ENCODE results near the gene CYP4V2.
A peak's percentile ranks its signal among the peaks of the same experiment; 100 is the strongest.

CYP4V2 gene

GRCh38 chr4:186191200-186192065 is at the start of gene CYP4V2:
Gene CYP4V2, plus strand, starts transcription at chr4:186191567. Its CDS starts 257 bp downstream, at chr4:186191824.
- Histone ChIP-seq H3K4me3 (ENCODE audit: low read length) (peak within 1 kb of the TSS; percentile 89), H3K36me3 (ENCODE audit: control insufficient read depth, insufficient read depth, low read length, severe bottlenecking) (peaks cover 6% of the 10 kb centered on the region), H3K9me3 (ENCODE audit: control insufficient read depth, low read length) (no peaks in the 10 kb centered on the region), H3K9ac (ENCODE audit: low read length) (peak within 1 kb of the TSS; percentile 86), H3K4me1 (ENCODE audit: control insufficient read depth, insufficient read depth, low read length) (peaks cover 14% of the 10 kb centered on the region), H3K27me3 (replicated peaks; ENCODE audit: control insufficient read depth, insufficient read depth, low read length) (no peaks in the 10 kb centered on the region)
- DNase-seq (ENCODE audit: low read depth), result peak; percentile 90

DNA sequence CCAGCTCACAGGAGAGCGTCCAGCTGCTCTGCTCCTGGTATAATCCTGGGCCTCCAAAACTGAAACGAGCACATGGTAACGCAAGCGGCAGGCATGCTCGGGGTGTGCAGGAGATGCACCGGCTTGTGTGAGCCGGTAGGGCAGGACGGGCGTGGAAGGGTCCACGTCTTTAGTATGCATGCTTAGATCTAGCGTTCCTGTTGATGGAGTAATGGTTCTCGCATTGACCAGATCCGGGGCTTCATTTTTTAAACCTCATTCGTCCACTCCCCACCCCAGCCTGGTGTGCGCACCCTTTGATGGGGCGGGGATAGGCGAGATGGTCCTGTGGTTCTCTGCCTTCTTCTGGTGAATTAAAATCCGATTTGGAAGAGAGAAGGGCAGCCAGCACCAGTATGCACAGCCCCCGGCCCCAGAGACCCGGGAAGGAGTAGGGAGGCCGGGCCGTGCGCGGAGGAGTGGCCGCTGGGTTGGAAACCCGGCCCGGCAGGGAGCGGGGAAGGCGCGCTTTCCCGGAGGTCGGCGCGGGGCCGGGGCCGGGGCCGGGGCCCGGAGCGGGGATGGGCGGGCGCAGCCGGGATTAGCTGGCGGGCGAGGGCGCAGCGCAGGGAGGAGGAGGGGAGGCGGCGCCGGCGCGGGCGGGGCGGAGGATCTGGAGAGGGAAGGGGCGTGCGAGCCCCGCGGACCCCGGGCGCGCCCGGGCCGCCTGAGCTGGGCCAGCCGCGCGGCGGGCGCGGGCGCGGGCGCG is 47.0 kb upstream of the CYP4V2 start:
- Histone ChIP-seq H3K27me3 (replicated peaks; ENCODE audit: control insufficient read depth, insufficient read depth, low read length) (no peaks in the 10 kb centered on the region), H3K4me1 (ENCODE audit: control insufficient read depth, insufficient read depth, low read length) (peaks cover 14% of the 10 kb centered on the region), H3K9ac (ENCODE audit: low read length) (peak overlapping the region; percentile 74), H3K4me3 (ENCODE audit: low read length) (peak overlapping the region; percentile 83), H3K36me3 (ENCODE audit: control insufficient read depth, insufficient read depth, low read length, severe bottlenecking) (no peaks in the 10 kb centered on the region), H3K9me3 (ENCODE audit: control insufficient read depth, low read length) (no peaks in the 10 kb centered on the region)
- DNase-seq (ENCODE audit: low read depth), result peak; percentile 83

DNA sequence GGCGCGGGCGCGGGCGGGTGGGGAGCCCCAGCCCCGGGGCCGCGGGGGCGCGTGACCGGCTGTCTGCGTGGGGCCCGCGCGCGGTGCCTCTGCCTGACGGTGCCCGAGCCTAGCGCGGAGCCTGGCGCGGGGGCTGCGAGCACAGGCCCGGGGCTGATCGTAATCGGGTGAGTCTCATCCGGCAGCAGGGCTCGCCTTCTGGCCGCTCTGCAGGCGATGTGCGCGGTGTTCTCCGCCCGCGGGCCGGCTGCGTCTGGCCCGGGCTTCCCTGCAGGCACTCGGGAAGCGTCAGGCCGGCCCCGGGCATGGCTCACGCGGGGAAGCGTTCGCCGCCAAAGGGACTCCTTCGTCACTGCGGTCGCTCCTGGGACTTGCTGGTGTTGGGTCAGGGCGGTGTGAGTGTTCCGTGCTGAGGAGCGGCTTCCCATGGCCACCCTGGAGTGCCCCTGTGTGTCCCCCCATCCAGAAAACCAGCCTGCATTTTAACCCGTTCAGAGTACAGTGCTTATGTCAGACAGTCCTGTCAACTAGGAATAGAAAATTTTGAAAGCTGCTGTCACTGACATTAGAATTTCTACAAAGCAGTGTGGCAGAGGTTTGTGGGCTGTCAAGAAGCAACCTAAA is 46.3 kb upstream of the CYP4V2 start:
- Histone ChIP-seq H3K4me3 (ENCODE audit: low read length) (peak overlapping the region; percentile 76), H3K4me1 (ENCODE audit: control insufficient read depth, insufficient read depth, low read length) (peaks cover 18% of the 10 kb centered on the region), H3K36me3 (ENCODE audit: control insufficient read depth, insufficient read depth, low read length, severe bottlenecking) (no peaks in the 10 kb centered on the region), H3K27me3 (replicated peaks; ENCODE audit: control insufficient read depth, insufficient read depth, low read length) (no peaks in the 10 kb centered on the region), H3K9ac (ENCODE audit: low read length) (peak overlapping the region; percentile 82), H3K9me3 (ENCODE audit: control insufficient read depth, low read length) (no peaks in the 10 kb centered on the region)
- peak; percentile 82 for DNase-seq (ENCODE audit: low read depth)

GRCh38 chr4:186146458-186146857 is 44.9 kb upstream of the CYP4V2 start:
- H3K4me1 ChIP-seq (ENCODE audit: control insufficient read depth, insufficient read depth, low read length), result peaks cover 18% of the 10 kb centered on the region
- DNase-seq (ENCODE audit: low read depth), result no peak
- no peaks in the 10 kb centered on the region for H3K9me3 ChIP-seq (ENCODE audit: control insufficient read depth, low read length)
- H3K9ac ChIP-seq (ENCODE audit: low read length), result no peak overlapping the region
- H3K27me3 ChIP-seq (replicated peaks; ENCODE audit: control insufficient read depth, insufficient read depth, low read length), result no peaks in the 10 kb centered on the region
- no peak overlapping the region for H3K4me3 ChIP-seq (ENCODE audit: low read length)
- no peaks in the 10 kb centered on the region for H3K36me3 ChIP-seq (ENCODE audit: control insufficient read depth, insufficient read depth, low read length, severe bottlenecking)

DNA sequence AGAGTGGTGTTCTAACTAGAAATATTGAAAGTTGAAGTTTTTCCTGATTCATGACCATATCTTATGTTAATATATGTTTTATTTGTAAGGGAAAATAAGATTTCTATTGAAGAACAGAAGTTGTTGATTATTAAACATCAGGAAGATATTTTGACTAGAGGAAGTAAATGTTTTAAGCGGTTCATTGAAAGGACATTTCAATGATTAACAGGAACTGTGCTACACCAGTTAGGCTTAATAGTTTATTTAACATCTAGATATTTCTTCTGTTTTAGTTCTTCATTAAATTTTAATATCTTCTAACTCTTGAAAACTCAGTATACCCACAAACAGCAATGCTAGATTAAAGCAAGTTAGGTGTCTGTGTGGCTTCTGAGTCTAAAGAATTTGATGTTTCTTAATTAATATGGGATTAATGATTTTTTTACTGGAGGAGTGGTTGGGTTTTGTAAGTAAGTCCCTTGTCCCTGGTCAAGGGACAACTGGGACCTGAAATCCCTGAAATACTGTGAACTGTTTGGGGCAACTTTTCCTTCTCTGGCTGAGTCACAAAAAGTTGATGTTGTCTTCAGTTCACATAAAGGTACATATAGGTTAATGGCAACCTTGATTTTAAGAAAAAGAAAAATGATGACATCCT is 42.9 kb upstream of the CYP4V2 start:
- Histone ChIP-seq H3K9me3 (ENCODE audit: control insufficient read depth, low read length) (no peaks in the 10 kb centered on the region), H3K4me1 (ENCODE audit: control insufficient read depth, insufficient read depth, low read length) (peaks cover 18% of the 10 kb centered on the region), H3K9ac (ENCODE audit: low read length) (no peak overlapping the region), H3K4me3 (ENCODE audit: low read length) (no peak overlapping the region), H3K36me3 (ENCODE audit: control insufficient read depth, insufficient read depth, low read length, severe bottlenecking) (peaks cover 2% of the 10 kb centered on the region), H3K27me3 (replicated peaks; ENCODE audit: control insufficient read depth, insufficient read depth, low read length) (no peaks in the 10 kb centered on the region)
- DNase-seq (ENCODE audit: low read depth), result no peak

DNA sequence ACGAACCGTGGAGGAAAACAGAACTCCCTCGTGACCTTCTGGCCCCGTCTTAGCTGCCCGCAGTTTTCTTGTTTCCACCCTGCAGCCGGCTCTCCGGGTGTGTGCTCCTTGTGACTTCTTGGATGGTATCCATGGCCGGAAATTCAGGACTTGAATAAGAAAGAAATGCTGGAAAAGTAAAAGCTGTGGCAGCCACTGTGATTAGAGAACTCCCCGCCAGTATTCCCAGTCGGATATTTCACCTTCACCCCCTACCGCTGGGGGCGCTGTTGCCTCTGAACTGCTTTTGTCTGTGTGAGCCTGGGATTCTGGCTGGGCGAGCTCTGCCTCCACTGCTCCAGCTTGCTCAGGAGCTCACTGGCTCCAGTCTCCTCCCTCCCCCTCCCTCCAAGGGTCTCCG is 41.5 kb upstream of the CYP4V2 start:
- Histone ChIP-seq H3K9me3 (ENCODE audit: control insufficient read depth, low read length) (no peaks in the 10 kb centered on the region), H3K27me3 (replicated peaks; ENCODE audit: control insufficient read depth, insufficient read depth, low read length) (no peaks in the 10 kb centered on the region), H3K4me1 (ENCODE audit: control insufficient read depth, insufficient read depth, low read length) (peaks cover 13% of the 10 kb centered on the region), H3K9ac (ENCODE audit: low read length) (peak overlapping the region; percentile 67), H3K36me3 (ENCODE audit: control insufficient read depth, insufficient read depth, low read length, severe bottlenecking) (peaks cover 4% of the 10 kb centered on the region), H3K4me3 (ENCODE audit: low read length) (peak overlapping the region; percentile 78)
- no peak for DNase-seq (ENCODE audit: low read depth)

GRCh38 chr4:186150926-186151325 is 40.4 kb upstream of the CYP4V2 start:
- Histone ChIP-seq H3K27me3 (replicated peaks; ENCODE audit: control insufficient read depth, insufficient read depth, low read length) (no peaks in the 10 kb centered on the region), H3K36me3 (ENCODE audit: control insufficient read depth, insufficient read depth, low read length, severe bottlenecking) (peaks cover 4% of the 10 kb centered on the region), H3K4me3 (ENCODE audit: low read length) (no peak overlapping the region), H3K9me3 (ENCODE audit: control insufficient read depth, low read length) (no peaks in the 10 kb centered on the region), H3K9ac (ENCODE audit: low read length) (no peak overlapping the region), H3K4me1 (ENCODE audit: control insufficient read depth, insufficient read depth, low read length) (peaks cover 6% of the 10 kb centered on the region)
- DNase-seq (ENCODE audit: low read depth), result no peak

- DNase-seq (ENCODE audit: low read depth), result no peak
- peaks cover 6% of the 10 kb centered on the region for H3K4me1 ChIP-seq (ENCODE audit: control insufficient read depth, insufficient read depth, low read length)
- H3K36me3 ChIP-seq (ENCODE audit: control insufficient read depth, insufficient read depth, low read length, severe bottlenecking), result peaks cover 4% of the 10 kb centered on the region
- no peak overlapping the region for H3K4me3 ChIP-seq (ENCODE audit: low read length)
- H3K27me3 ChIP-seq (replicated peaks; ENCODE audit: control insufficient read depth, insufficient read depth, low read length), result no peaks in the 10 kb centered on the region
- no peak overlapping the region for H3K9ac ChIP-seq (ENCODE audit: low read length)
- H3K9me3 ChIP-seq (ENCODE audit: control insufficient read depth, low read length), result no peaks in the 10 kb centered on the region
These were observed 39.9 kb upstream of the CYP4V2 start for GRCh38 chr4:186151499-186151898.

DNA sequence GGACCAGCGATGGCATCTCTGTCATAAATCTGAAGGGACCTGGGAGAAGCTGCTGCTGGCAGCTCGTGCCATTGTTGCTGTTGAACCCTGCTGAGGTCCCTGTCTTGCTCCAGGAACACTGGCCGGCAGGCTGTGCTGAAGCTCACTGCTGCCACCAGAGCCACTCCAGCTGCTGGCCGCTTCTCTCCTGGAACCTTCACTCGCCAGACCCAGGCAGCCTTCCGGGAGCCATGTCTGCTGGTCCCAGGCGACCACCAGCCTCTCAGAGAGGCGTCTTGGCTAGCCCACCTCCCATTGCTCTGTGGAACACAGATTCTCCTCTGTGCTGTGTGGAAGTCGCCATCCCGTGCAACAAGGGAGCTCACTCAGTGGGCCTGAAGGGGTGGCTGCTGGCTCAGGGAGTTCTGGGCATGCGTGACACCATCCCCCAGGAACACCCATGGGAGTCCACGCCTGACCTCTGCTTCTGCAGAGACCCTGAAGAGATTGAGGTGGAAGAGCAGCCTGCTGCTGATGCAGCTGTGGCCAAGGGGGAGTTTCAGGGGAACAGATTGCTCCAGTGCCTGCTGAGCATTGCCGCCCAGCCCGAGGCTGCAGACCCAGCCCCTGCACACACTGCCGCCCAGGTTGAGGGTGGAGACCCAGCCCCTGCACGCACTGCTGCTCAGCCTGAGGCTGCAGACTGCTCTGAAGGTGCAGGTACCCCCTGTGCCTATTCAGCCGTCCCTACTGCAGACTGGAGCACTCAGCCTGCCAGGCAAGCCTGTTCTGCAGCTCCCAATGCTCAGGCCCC is 33.1 kb upstream of the CYP4V2 start:
- DNase-seq (ENCODE audit: low read depth), result no peak
- no peaks in the 10 kb centered on the region for H3K27me3 ChIP-seq (replicated peaks; ENCODE audit: control insufficient read depth, insufficient read depth, low read length)
- H3K9ac ChIP-seq (ENCODE audit: low read length), result no peak overlapping the region
- H3K9me3 ChIP-seq (ENCODE audit: control insufficient read depth, low read length), result no peaks in the 10 kb centered on the region
- peaks cover 11% of the 10 kb centered on the region for H3K36me3 ChIP-seq (ENCODE audit: control insufficient read depth, insufficient read depth, low read length, severe bottlenecking)
- H3K4me1 ChIP-seq (ENCODE audit: control insufficient read depth, insufficient read depth, low read length), result no peaks in the 10 kb centered on the region
- no peak overlapping the region for H3K4me3 ChIP-seq (ENCODE audit: low read length)

DNA sequence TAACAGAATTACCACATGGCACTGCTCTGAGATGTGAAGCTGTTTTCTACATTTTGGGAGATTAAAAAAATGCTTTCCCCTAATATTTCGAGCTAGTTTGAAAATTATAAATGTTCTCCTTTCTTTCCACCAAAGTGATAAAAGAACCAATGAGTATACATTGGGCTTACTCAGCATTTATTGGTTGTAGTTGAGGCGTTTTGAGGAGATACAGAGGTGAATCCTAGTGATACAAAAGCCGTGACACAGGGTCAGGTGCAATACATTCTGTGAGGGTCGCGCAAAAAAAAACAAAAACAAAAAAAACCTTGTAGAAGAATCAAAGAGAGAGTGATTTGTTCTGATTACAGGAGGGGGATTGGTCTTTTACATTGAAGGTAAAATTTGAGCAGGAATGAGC is 32.4 kb upstream of the CYP4V2 start:
- peaks cover 7% of the 10 kb centered on the region for H3K36me3 ChIP-seq (ENCODE audit: control insufficient read depth, insufficient read depth, low read length, severe bottlenecking)
- H3K4me1 ChIP-seq (ENCODE audit: control insufficient read depth, insufficient read depth, low read length), result no peaks in the 10 kb centered on the region
- H3K9ac ChIP-seq (ENCODE audit: low read length), result no peak overlapping the region
- DNase-seq (ENCODE audit: low read depth), result no peak
- H3K4me3 ChIP-seq (ENCODE audit: low read length), result no peak overlapping the region
- H3K27me3 ChIP-seq (replicated peaks; ENCODE audit: control insufficient read depth, insufficient read depth, low read length), result no peaks in the 10 kb centered on the region
- H3K9me3 ChIP-seq (ENCODE audit: control insufficient read depth, low read length), result no peaks in the 10 kb centered on the region
